NT2/D1 (cell line): ENCODE results near the gene LRRC56.

Source experiments
- SUZ12 ChIP-seq: IDR thresholded peaks from 2 replicates; pipeline ENCODE4 v1.6.1; 2011; ENCODE audit not compliant: insufficient read length, insufficient read depth; ENCODE audit errors: extremely low read depth
- YY1 ChIP-seq: IDR thresholded peaks from 2 replicates; pipeline ENCODE4 v1.6.1; 2011; ENCODE audit not compliant: insufficient read length, insufficient read depth
- ZNF274 ChIP-seq: IDR thresholded peaks from 2 replicates; pipeline ENCODE4 v1.6.1; 2011; ENCODE audit warnings: mild to moderate bottlenecking, low read depth, low read length

DNA sequence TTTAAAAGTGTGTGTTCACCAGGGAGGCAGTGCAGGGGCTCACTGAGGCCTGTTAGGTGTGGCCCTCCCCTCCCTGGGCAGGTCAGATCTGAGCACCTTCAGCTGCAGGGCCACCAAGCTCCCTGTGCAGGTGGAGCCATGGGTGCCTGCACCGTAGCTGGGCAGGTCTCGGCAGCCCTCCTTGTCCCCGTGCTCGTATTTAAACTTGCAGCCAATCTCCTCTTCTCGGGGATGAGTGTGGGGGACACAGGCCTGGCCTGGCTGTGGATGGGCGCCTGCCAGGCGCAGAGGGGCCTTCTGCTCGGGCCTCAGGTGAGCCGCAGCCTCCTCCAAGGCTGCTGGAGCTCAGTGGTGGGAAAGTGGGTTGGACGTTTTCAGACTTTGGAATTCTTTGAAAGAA lies 58.1 kb downstream of the LRRC56 start:
- TF ChIP-seq YY1 (no peak), SUZ12 (no peak), ZNF274 (no peak)
